Endometrial microvascular endothelial cells (primary cell): ENCODE results near the gene SLC26A6. TPM values are rescaled to one million over a fixed set of nuclear protein-coding genes. Genes with fewer than 3 reads are reported as not detected.

Experiments used
- in situ Hi-C: cut with HindIII; loops from 2 replicates; pipeline ENCODE4 v1.10.0; 2017; ENCODE audit warnings: low sequenced_read_pairs, low pct_unique_long_range_greater_than_20kb; ENCODE audit errors: inconsistent ontology term
- total RNA-seq: library from RNA; depleted of rRNA; stranded (reverse); fragments of >200 nt; gene quantifications from one replicate; pipeline ENCODE4 v1.2.3, GENCODE V29; 2015; ENCODE audit errors: inconsistent ontology term

Gene SLC26A6
- total RNA-seq, 1 donor from 2014 or later, result 22.5 TPM

GRCh38 chr3:48636149-48636655, 941 bp upstream of the SLC26A6 start:
- in situ Hi-C loops, result no loop called here

DNA sequence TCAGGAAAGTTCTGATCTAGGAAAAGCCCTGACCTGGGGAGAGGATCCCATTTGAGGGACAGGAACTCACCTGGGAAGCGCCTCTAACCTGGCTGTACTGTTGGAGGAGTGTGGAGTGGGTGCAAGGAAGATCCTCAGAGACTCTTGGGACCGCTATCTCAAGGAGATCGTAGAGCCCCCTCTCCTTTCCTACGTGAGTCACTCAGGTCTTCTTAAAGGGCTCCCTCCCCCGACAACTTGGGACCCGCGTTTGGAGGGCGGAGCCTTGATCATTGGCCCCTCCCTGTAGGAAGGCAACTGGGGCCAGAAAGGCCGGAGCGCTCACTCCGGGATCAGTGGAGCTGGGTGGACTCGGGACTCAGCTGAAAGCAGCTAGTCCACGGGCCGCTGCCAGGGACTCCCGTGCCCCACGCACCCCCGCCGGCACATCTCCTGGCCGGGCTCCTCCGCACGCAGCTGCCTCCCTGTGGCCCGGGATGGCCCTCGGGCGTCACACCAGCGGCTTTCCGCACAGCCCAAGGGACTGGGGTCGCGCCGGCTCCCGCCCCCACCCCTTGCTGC, 520 bp downstream of the SLC26A6 start:
- in situ Hi-C loops, result no loop called here

- in situ Hi-C loops, result no loop called here
These were observed 1.5 kb downstream of the SLC26A6 start for GRCh38 chr3:48633743-48634142.

DNA sequence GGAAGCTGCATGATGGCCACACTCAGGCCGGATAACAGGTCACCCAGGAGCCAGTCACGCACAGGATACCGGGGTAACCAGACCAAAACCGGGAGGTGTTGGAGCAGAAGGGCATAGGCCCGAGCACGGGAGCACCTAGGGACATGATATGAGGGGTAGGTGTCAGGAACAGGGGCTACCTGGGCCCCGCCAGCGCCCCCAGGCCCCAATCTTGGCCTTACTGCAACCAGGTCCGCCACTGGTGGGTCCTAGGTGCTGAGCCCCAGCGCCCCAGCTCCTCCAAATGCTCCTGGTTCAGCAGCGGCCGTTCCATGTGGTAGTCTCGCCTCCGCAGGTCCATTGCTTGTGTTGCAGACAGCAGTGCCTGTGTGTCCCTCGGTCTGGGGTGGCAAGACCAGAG, 2.0 kb downstream of the SLC26A6 start:
- in situ Hi-C loops, result no loop called here

DNA sequence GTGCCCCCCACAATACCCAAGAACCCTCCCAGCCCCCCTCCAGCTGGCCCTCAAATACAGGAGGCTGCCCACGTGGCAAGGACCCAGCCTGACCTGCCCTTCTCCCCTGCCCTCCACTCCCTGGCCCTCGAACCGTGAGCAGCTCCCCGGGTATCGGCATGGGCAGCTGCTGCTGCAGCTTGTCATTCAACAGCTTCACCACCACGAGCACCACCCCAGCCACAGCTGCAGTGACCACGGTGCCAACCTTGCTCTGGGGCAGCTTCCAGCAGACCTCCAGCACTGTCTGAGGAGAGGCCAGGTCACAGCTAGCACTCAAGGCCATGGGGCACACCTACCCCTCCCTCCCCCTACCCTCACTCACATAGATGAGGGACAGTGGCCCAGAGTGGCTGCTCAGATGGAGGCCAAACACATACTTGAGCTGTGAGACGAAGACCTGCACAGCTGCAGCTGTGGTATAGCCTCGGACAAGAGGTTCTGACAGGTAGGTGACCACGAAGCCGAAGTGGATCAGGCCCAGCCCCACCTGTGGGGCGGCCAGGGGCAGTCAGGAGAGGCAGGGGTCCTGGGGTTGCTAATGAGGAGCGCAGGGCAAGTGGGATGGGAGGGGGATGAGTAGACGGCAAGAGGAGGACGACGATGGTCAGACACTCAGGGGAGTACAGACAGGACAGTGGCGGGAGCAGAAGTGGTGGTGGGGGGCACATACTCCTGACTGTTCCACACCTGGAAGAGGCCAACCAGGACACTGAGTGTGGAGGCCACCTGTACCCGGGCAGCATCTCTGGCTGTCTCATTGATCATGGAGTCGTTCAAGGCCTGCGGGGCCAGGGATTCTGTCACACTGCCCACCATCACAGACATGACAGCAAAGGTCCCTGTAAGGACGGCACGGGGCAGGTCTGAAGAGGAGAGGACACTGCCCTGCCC, 3.5 kb downstream of the SLC26A6 start:
- in situ Hi-C loops, result no loop called here

GRCh38 chr3:48630833-48631232, 4.4 kb downstream of the SLC26A6 start:
- in situ Hi-C loops, result no loop called here

DNA sequence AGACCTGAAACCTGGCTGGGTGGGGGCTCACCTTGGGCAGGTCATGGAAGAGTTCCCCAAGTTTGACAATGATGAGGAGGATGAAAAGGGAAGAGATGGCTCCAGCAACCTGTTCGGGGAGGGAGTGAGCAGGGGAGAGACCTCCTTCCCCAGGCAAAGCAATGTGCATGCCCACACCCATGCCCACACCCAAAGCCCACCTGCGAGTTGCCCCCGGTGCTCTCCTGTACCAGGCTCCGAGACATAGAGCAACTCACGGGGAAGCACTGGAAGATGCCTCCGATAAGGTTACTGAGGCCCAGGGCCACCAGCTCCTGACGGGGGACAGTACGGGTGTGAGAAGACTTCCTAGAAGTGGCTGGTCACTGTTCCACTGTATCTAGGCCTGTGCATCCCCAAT, 4.9 kb downstream of the SLC26A6 start:
- in situ Hi-C loops, result no loop called here

GRCh38 chr3:48629894-48630293, 5.4 kb downstream of the SLC26A6 start:
- in situ Hi-C loops, result no loop called here

GRCh38 chr3:48628277-48629017, 6.8 kb downstream of the SLC26A6 start:
- in situ Hi-C loops, result no loop called here

GRCh38 chr3:48625600-48625999, 9.7 kb downstream of the SLC26A6 start:
- in situ Hi-C loops, result no loop called here

GRCh38 chr3:48624767-48625166, 10.5 kb downstream of the SLC26A6 start:
- in situ Hi-C loops, result no loop called here

DNA sequence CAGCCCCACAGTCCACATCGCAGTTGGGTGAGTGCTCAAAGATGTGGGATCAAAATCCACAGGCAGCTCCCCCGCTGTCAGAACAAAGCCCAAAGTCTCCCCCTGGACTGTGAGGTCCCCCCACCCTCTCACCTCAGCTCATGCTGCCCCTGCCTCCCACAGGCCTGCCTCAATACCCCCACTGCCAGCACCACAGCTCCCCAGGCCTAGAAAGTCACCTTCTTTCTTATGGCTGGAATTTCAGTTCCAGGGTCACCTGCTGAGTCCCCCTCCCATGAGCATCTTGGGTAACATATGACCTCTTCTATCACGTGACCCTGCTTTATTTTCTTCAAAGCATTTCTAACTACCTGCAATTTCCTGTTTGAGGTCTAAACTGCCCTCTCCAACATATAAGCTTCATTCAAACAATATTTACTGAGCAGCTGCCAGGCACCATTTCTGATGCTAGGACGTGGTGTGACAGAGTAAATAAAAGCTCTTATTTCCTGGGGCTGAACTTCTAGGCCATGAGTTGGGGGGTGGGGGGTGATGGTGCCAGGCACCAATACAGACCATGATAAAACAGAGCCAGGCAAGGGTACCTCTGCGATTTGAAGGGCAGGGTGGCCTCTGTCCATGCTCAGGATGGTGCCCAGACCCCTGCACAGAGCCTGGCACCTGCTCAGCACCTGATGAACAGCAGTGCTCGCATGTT, 11.3 kb downstream of the SLC26A6 start:
- in situ Hi-C loops, result no loop called here

DNA sequence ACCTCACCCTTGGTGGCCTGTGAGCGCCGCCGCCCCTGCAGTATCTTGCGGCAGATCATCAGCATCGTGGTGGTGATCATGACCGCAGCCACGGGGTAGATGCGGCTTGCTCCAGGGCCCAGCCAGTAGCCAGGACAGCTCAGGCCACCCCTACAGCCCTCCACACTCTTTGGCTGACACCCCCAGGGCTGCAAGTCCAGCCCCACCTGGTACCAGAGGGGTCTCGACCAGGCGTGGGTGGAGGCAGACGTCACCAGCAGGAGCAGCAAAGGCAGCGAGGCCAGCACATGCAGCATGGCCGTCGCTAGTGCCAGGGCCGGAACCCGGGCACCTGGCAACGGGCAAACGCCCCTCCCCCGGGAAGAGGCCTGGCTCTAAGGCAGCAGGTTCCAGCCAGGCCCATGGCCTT, 13.8 kb downstream of the SLC26A6 start, which contains the start of gene TMEM89:
Gene TMEM89, minus strand, starts transcription at position 309 of the 409 bp plus-strand sequence. Its CDS starts 13 bp downstream, at position 296.
- in situ Hi-C loops, result no loop called here

DNA sequence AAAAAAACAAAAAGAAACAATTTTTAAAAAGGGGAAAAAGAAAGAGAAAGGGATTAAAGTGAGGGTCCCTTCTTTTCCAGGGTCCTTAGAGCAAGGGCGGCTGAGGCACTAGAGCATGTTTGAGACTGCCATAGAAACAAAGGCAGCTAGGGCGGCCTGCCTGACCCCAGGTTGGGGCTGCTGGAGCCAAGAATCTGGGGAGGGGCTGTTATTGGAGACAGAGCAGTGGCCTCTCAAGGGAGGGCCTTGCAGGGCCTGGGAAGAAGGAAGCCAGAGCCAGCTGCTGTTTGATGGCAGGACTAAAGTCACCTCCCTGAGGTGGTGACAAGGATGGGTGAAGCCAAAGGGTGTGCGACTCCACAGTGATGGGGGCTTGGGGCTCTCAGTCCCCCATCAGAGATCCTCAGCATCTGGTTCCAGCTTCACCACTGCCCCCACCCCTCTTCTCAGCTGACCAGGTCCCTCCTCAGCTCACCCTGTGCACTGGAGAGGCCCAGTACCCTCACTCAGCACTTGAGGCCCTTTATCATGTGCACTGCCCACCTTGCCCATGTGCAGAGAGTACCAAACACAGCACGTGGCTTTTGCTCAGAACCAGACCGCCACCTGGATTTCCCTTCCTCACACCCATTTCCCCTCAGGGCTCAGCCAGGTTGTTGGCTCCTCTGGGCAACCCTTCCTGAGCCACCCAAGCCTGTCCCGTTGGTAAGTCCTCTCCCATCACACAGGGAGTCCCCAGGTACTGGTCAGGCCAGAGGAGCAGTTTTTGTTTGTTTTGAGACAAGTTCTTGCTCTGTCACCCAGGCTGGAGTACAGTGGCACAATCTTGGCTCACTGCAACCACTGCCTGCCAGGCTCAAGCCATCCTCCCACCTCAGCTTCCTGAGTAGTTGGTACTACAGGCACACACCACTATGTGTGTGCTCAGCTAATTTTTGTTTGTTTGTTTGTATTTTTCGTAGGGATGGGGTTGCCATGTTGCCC, 15.4 kb downstream of the SLC26A6 start:
- in situ Hi-C loops, result no loop called here

DNA sequence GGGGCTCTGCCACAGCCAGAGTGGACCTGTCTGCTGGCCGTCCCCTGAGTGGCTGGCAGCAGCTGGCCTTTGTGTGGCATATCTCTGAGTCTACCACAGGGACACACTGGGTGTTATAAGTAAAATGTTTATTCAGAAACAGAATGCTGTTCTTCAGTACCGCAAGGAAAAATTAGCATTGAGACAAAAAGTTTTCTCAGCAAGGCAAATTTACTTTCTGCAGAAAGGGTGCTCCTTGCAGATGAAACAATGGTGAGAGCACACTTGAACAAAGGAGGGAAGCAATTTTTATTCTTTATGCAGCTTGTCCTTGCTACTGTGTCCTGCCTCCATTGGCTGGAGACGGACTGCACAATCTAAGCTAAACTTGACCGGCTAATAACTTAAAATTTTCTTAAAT, 17.7 kb downstream of the SLC26A6 start:
- in situ Hi-C loops, result no loop called here

- in situ Hi-C loops, result no loop called here
These were observed 21.2 kb downstream of the SLC26A6 start for GRCh38 chr3:48614044-48614443.

GRCh38 chr3:48612309-48612708, 23.0 kb downstream of the SLC26A6 start:
- in situ Hi-C loops, result no loop called here
